D341Med (cell line): Measurements from ENCODE around the gene DCST1.

Experiments
- DNase-seq: peaks from one replicate; pipeline ENCODE4 v3.0.0; 2012; ENCODE audit warnings: low spot score

Gene DCST1

DNA sequence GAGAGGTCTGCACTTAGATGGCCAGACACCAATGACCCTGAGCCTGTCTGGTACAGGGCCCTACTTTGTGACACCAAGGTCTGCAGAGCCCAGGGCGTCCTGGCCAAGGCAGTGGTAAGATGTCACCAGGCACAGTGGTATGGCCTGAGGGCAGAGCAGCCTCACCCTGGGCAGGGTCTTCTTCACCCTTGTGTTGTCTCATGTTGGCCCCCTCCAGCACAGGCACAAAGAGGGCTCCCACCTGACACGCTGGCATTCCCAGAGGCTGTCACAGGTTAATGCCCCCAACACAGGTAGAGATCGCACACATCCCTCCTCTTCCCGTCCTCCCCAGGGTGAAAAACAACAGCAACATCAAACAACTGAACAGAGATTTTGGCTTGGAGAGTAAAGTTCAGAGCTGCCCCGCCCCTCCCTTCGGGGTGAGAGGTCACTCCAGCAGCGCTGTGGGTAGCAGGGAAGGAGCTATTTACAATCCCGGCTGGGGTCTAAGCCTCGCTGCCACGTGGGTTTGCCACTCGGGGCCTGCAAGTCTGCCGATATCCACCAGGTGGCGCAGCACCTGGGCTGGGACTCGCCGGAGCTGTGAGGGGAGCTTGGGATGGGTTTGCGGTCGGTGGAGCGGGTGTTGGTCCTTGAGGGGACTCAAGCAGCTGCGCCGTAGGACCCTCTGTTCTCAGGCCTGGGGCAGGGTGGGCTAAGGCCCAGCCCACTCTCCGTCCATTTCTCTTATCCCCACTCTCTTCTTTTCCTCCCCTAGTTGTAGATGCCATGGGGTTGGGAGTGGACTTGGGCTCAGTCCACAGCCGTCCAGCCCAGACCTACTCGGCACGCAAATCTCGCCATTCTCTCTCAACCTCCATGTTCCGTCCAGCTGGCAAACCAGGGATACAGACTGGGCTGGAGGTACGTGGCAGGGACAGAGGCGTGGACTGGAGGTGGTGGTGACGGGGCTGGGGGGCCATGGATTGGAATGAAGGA, 57.7 kb downstream of the DCST1 start:
- DNase-seq = peak; percentile 95

DNA sequence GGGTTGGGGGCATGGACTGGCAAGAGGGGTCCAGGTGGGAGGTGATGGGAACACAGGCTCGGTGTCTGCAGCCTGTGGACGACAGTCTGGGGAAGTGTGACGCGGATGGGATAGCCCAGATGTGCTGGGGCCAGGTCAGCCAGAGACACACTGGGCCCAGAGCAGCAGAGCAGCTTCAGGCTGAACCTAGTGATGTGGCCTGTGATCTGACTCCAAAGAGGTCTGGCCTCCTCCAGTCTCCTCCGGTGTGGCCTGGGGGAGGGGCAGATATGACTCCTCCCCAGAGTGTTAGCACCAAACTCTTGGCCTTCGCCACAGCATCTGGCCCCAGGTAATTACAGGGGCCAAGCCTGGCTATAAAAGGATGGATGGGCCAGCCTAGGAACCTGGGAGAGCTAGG, 58.5 kb downstream of the DCST1 start:
- DNase-seq = peak; percentile 25

DNA sequence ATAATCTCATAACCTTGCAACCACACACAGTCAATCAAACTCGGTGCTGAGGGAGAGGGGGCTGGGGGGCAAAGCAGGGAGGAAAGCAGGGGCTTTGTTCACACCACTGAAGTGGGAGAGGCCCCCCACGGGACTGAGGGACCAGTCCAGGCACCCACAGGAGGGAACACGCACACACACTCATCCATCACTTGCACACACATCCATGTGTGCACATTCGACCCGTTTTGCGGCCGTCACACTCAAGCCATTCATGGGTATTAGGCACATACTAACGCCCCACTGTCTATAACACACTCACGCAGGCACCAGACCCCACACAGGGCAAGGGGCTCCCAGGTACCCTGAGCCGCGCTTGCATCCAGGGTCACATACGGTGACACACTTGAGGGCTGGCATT, 59.0 kb downstream of the DCST1 start:
- peak; percentile 21 for DNase-seq

DNA sequence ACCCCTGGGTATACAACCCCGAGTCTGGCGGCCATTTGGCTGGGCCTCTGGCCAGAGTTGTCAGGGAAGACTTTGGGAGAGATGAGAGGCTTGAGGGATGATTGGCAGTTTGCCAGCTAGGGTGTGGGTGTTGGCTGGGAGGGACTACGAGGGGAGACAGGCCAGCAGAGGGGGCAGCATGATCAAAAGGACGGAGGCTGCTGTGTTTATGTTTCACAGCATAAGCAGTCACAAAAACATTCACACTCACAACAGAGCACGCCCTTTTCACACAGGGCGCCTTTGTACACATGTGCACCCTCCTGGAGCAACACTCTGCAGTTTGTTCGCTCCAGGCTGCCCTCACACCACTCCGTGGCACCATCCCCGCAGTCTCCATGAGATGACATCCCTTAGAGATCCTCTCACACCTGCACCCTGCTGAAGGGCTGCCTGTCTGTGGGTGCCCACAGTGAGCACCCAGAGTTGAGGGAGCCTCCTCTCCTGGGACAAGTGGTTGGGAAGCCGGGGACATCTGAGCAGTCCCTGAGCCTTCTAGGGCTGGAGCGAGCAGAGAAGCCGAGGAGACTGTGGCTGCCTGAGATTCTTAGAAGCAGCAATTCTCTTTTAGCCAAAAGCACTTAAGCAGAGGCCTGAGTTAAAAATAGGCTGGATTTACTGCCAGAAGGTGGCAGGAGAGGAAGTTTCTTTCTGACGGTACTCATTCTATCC, 60.4 kb downstream of the DCST1 start:
- peak; percentile 69 for DNase-seq

DNA sequence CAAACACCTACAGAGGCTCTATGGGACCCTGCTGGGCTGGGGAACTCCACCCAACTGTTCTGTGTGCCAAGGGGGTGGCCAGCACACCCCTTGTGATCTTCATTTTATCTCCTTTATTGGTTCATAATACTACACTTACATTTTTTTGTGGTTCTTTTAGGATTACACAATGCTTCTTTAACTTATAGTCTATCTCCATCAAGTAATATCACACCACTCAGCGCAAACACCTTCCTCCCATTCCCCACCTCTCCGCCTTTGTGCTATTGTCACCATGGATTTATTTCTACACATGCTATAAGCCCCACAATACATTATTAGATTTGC, 61.0 kb downstream of the DCST1 start:
- DNase-seq = no peak

DNA sequence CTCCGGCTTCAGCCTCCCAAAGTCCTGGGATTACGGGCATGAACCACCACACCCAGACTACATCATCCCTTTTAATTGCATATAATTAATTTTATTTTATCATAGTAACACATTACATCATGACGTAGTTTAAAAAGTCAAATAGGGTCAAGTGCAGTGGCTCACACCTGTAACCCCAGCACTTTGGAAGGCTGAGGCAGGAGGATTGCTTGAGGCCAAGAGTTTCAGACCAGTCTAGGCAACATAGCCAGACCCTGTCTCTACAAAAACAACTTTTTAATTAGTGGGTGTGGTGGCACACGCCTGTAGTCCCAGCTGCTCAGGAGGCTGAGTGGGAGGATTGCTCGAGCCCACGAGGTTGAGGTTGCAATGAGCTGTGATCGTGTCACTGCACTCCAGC, 65.7 kb downstream of the DCST1 start:
- DNase-seq = no peak
